Fibroblast of lung (primary cell): ENCODE measurements around the gene NECTIN2. TPM values are rescaled to one million over a fixed set of nuclear protein-coding genes. Genes with fewer than 3 reads are reported as not detected.

Source experiments
- DNase-seq, 2 donors: peaks; one replicate each; pipeline versions ENCODE4 v3.0.0 to v3.0.0-alpha.2; 2010; ENCODE audit warnings: low read depth in 2 of 2
- H2AFZ ChIP-seq: 2 replicates; pipeline ENCODE4 v1.5.1; 2012; ENCODE audit warnings: low read length, control low read depth, inconsistent platforms
- H3K27ac ChIP-seq: 2 replicates; pipeline ENCODE4 v1.5.1; 2011; ENCODE audit warnings: low read length, control low read depth; ENCODE audit not compliant: insufficient read depth
- H3K27me3 ChIP-seq: 2 replicates; pipeline ENCODE4 v1.5.1; 2011; ENCODE audit warnings: mild to moderate bottlenecking, low read length; ENCODE audit not compliant: control insufficient read depth, insufficient read depth
- H3K36me3 ChIP-seq: 2 replicates; pipeline ENCODE4 v1.5.1; 2011; ENCODE audit warnings: low read length; ENCODE audit not compliant: control insufficient read depth, insufficient read depth
- H3K4me1 ChIP-seq: 2 replicates; pipeline ENCODE4 v1.5.1; 2011; ENCODE audit warnings: low read length; ENCODE audit not compliant: control insufficient read depth, insufficient read depth; ENCODE audit errors: extremely low read depth
- H3K4me2 ChIP-seq: 2 replicates; pipeline ENCODE4 v1.5.1; 2011; ENCODE audit warnings: low read length, control low read depth; ENCODE audit not compliant: insufficient read depth; ENCODE audit errors: extremely low read depth
- H3K4me3 ChIP-seq, 4 experiments: fragments of 200-600 bp in 1 of 4; sonication (generic) in 1 of 4; replicated peaks in 1 of 4; 2 replicates each; pipeline ENCODE4 v1.5.1; 2011 to 2016; ENCODE audit warnings: low read length in 4 of 4, low read depth in 3 of 4, mild to moderate bottlenecking in 3 of 4, control low read depth in 2 of 4, inconsistent platforms in 1 of 4, mixed read lengths in 1 of 4; ENCODE audit not compliant: insufficient read depth in 1 of 4; ENCODE audit errors: control extremely low read depth in 1 of 4
- H3K79me2 ChIP-seq: 2 replicates; pipeline ENCODE4 v1.5.1; 2012; ENCODE audit warnings: mild to moderate bottlenecking, low read length, inconsistent platforms; ENCODE audit not compliant: control insufficient read depth, insufficient read depth
- H3K9ac ChIP-seq: 2 replicates; pipeline ENCODE4 v1.5.1; 2011; ENCODE audit warnings: mild to moderate bottlenecking, low read length, control low read depth; ENCODE audit not compliant: insufficient read depth
- H3K9me3 ChIP-seq: 2 replicates; pipeline ENCODE4 v1.5.1; 2012; ENCODE audit warnings: low read depth, low read length; ENCODE audit not compliant: control insufficient read depth, insufficient read depth
- H4K20me1 ChIP-seq: 2 replicates; pipeline ENCODE4 v1.5.1; 2011; ENCODE audit warnings: low read length; ENCODE audit not compliant: control insufficient read depth, insufficient read depth; ENCODE audit errors: extremely low read depth
- CTCF ChIP-seq, 2 donors: IDR thresholded peaks in 1 of 2; conservative IDR thresholded peaks in 1 of 2; 1 replicate in 1 of 2; 2 replicates in 1 of 2; pipeline ENCODE4 v1.5.1; 2011 to 2012; ENCODE audit warnings: low read length in 2 of 2, control low read depth in 1 of 2, inconsistent platforms in 1 of 2, low read depth in 1 of 2, mild to moderate bottlenecking in 1 of 2
- EZH2 ChIP-seq: IDR thresholded peaks from 2 replicates; pipeline ENCODE4 v1.5.1; 2012; ENCODE audit warnings: low read length, control low read depth, mild to moderate bottlenecking; ENCODE audit errors: missing control alignments
- polyA plus RNA-seq, 2 donors: library from polyadenylated mRNA; depleted of rRNA in 1 of 2; stranded (reverse) in 1 of 2; unstranded in 1 of 2; fragments of >200 nt; gene quantifications; 2 replicates each; pipeline ENCODE4 v1.2.1, GENCODE V29; 2011 to 2012; ENCODE audit warnings: missing spikeins in 1 of 2
- total RNA-seq: library from RNA; depleted of rRNA; stranded (reverse); fragments of >200 nt; gene quantifications from 2 replicates; pipeline ENCODE4 v1.2.1, GENCODE V29; 2014

Gene NECTIN2
- total and polyA plus RNA-seq, 2 donors (not counting 1 experiment from before 2014, with no cell fraction given): 70.7 to 77.4 TPM

GRCh38 chr19:44927746-44928145, 81.6 kb downstream of the NECTIN2 start:
- Histone ChIP-seq H3K27me3 (no peaks in the 10 kb centered on the region), H3K4me2 (peak overlapping the region; percentile 4), H2AFZ (no peak overlapping the region), H3K9me3 (no peaks in the 10 kb centered on the region), H3K36me3 (no peaks in the 10 kb centered on the region), H3K4me1 (peaks cover 12% of the 10 kb centered on the region), H3K4me3 (no peak overlapping the region), H3K79me2 (no peaks in the 10 kb centered on the region), H4K20me1 (no peaks in the 10 kb centered on the region), H3K9ac (no peak overlapping the region), H3K27ac (no peak overlapping the region)
- TF ChIP-seq EZH2 (no peak), CTCF (conservative IDR thresholded peaks at IDR 0.05 in 1 of 2, IDR thresholded peaks at IDR 0.05 in 1 of 2; ENCODE audit: low read depth in 1 of 2, low read length in 2 of 2) (no peak)
- peak; percentile 49 to 94 for DNase-seq

- Histone ChIP-seq H3K79me2 (no peaks in the 10 kb centered on the region), H2AFZ (no peak overlapping the region), H3K9ac (no peak overlapping the region), H3K4me1 (peaks cover 10% of the 10 kb centered on the region), H3K9me3 (no peaks in the 10 kb centered on the region), H3K27me3 (no peaks in the 10 kb centered on the region), H3K36me3 (no peaks in the 10 kb centered on the region), H4K20me1 (no peaks in the 10 kb centered on the region), H3K4me3 (no peak overlapping the region), H3K4me2 (no peak overlapping the region), H3K27ac (no peak overlapping the region)
- no peak for DNase-seq
- TF ChIP-seq EZH2 (no peak), CTCF (conservative IDR thresholded peaks at IDR 0.05 in 1 of 2, IDR thresholded peaks at IDR 0.05 in 1 of 2; ENCODE audit: low read depth in 1 of 2, low read length in 2 of 2) (no peak)
Observed at GRCh38 chr19:44930088-44930487, 84.0 kb downstream of the NECTIN2 start.

- no peak overlapping the region for H3K27ac ChIP-seq
- TF ChIP-seq CTCF (conservative IDR thresholded peaks at IDR 0.05 in 1 of 2, IDR thresholded peaks at IDR 0.05 in 1 of 2; ENCODE audit: low read depth in 1 of 2, low read length in 2 of 2) (no peak), EZH2 (no peak)
- no peaks in the 10 kb centered on the region for H3K27me3 ChIP-seq
- H3K4me3 ChIP-seq: no peak overlapping the region
- no peaks in the 10 kb centered on the region for H3K79me2 ChIP-seq
- no peak overlapping the region for H3K4me2 ChIP-seq
- DNase-seq: no peak
- H3K9ac ChIP-seq: no peak overlapping the region
- no peaks in the 10 kb centered on the region for H4K20me1 ChIP-seq
- no peaks in the 10 kb centered on the region for H3K9me3 ChIP-seq
- H2AFZ ChIP-seq: no peak overlapping the region
- peaks cover 2% of the 10 kb centered on the region for H3K4me1 ChIP-seq
- no peaks in the 10 kb centered on the region for H3K36me3 ChIP-seq
Observed at GRCh38 chr19:44931541-44931940, 85.4 kb downstream of the NECTIN2 start.

Other genes starting within 250 kb of the NECTIN2 start
- gene IGSF23, start 232.7 kb upstream of the NECTIN2 start, total RNA-seq: 0.26 and 0.33 TPM in 2 replicates
- gene IGSF23, start 232.7 kb upstream of the NECTIN2 start, polyA plus RNA-seq: 0.53 and 1.3 TPM in 2 replicates
- 98.1 and 229 TPM in 2 replicates for gene PVR, start 202.4 kb upstream of the NECTIN2 start, total RNA-seq
- gene PVR, start 202.4 kb upstream of the NECTIN2 start, polyA plus RNA-seq: 167 and 230 TPM in 2 replicates
- 3.1 and 7.8 TPM in 2 replicates for gene CEACAM19, start 174.8 kb upstream of the NECTIN2 start, total RNA-seq
- gene CEACAM19, start 174.8 kb upstream of the NECTIN2 start, polyA plus RNA-seq: 7.7 and 9.9 TPM in 2 replicates
- gene CEACAM16, start 147.1 kb upstream of the NECTIN2 start, total RNA-seq: under 0.01 TPM in 1 of 2 replicates, not detected in the other
- not detected in 2 replicates for gene CEACAM16, start 147.1 kb upstream of the NECTIN2 start, polyA plus RNA-seq
- gene BCL3, start 97.6 kb upstream of the NECTIN2 start, total RNA-seq: 10.8 and 20.6 TPM in 2 replicates
- 6.8 and 10.7 TPM in 2 replicates for gene BCL3, start 97.6 kb upstream of the NECTIN2 start, polyA plus RNA-seq
- gene CBLC, start 68.4 kb upstream of the NECTIN2 start, total RNA-seq: under 0.01 and 0.33 TPM in 2 replicates
- 0.06 TPM in 1 of 2 replicates, not detected in the other for gene CBLC, start 68.4 kb upstream of the NECTIN2 start, polyA plus RNA-seq
- 20.3 and 29.0 TPM in 2 replicates for gene BCAM, start 37.2 kb upstream of the NECTIN2 start, total RNA-seq
- gene BCAM, start 37.2 kb upstream of the NECTIN2 start, polyA plus RNA-seq: 7.2 and 12.2 TPM in 2 replicates
- 21.8 and 24.4 TPM in 2 replicates for gene TOMM40, start 45.0 kb downstream of the NECTIN2 start, total RNA-seq
- 32.1 and 57.7 TPM in 2 replicates for gene TOMM40, start 45.0 kb downstream of the NECTIN2 start, polyA plus RNA-seq
- gene APOE, start 59.5 kb downstream of the NECTIN2 start, total RNA-seq: 35.0 and 339 TPM in 2 replicates
- 1.5 and 13.4 TPM in 2 replicates for gene APOE, start 59.5 kb downstream of the NECTIN2 start, polyA plus RNA-seq
- gene APOC1, start 68.3 kb downstream of the NECTIN2 start, total RNA-seq: 2.3 and 8.0 TPM in 2 replicates
- gene APOC1, start 68.3 kb downstream of the NECTIN2 start, polyA plus RNA-seq: 1.3 and 2.6 TPM in 2 replicates
- gene APOC4, start 95.9 kb downstream of the NECTIN2 start, total RNA-seq: not detected in 2 replicates
- gene APOC4, start 95.9 kb downstream of the NECTIN2 start, polyA plus RNA-seq: not detected in 2 replicates
- gene APOC2, start 99.8 kb downstream of the NECTIN2 start, total RNA-seq: not detected in 2 replicates
- not detected in 2 replicates for gene APOC2, start 99.8 kb downstream of the NECTIN2 start, polyA plus RNA-seq
- gene CLPTM1, start 109.1 kb downstream of the NECTIN2 start, total RNA-seq: 34.7 and 46.7 TPM in 2 replicates
- gene CLPTM1, start 109.1 kb downstream of the NECTIN2 start, polyA plus RNA-seq: 54.4 and 86.0 TPM in 2 replicates
- gene RELB, start 155.2 kb downstream of the NECTIN2 start, total RNA-seq: 9.2 and 11.7 TPM in 2 replicates
- 2.0 and 2.3 TPM in 2 replicates for gene RELB, start 155.2 kb downstream of the NECTIN2 start, polyA plus RNA-seq
- 12.1 and 15.7 TPM in 2 replicates for gene CLASRP, start 192.7 kb downstream of the NECTIN2 start, total RNA-seq
- gene CLASRP, start 192.7 kb downstream of the NECTIN2 start, polyA plus RNA-seq: 12.1 and 17.9 TPM in 2 replicates
- gene ZNF296, start 230.2 kb downstream of the NECTIN2 start, total RNA-seq: not detected in 2 replicates
- gene ZNF296, start 230.2 kb downstream of the NECTIN2 start, polyA plus RNA-seq: 0.03 and 0.08 TPM in 2 replicates
- 12.3 and 15.7 TPM in 2 replicates for gene GEMIN7, start 233.0 kb downstream of the NECTIN2 start, total RNA-seq
- 18.0 and 19.0 TPM in 2 replicates for gene GEMIN7, start 233.0 kb downstream of the NECTIN2 start, polyA plus RNA-seq
- gene PPP1R37, start 246.9 kb downstream of the NECTIN2 start, total RNA-seq: 34.4 and 36.0 TPM in 2 replicates
- gene PPP1R37, start 246.9 kb downstream of the NECTIN2 start, polyA plus RNA-seq: 11.3 and 12.3 TPM in 2 replicates